GM12873 (cell line): ENCODE results near the gene HAUS5.

Experiments used
- TF ChIP-seq, protein P1 (sequence below): IDR thresholded peaks from 2 replicates; pipeline ENCODE4 v1.5.1; 2012; ENCODE audit warnings: low read depth, mild to moderate bottlenecking, moderate library complexity, low read length, control low read depth; ENCODE audit not compliant: insufficient read depth; ENCODE audit errors: missing control alignments

HAUS5 gene

DNA sequence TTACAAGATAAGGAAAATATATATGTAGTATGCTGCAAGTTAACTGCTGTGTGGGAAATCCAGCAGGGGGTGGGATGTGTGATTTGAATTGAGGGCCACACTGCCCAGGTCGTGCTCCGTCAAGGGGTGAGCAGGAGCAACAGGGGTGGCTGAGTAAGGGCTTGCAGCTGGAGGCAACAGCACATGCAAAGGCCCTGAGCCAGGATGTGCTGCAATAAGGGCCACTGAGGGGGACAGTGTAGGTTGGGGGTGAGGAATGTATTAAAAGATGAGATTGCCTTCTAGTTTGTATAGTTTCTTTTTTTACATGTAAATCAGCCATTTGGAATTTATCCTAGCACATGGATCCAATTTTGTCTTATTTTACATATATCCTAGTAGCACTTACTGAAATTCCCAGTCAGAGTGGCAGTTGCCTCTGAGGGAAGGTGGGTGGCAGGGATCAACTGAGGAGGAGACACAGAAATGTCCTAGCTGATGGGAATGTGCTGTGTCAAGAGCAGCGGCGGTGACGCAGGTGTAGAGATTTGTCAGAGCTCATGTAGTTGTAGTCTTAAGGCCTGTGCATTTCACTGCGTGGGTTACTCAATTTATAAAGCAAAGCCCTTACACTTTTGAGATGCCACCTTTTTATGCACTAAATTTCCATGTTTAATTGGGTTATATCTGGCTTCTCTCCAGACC lies 10.9 kb downstream of the HAUS5 start:
- TF ChIP-seq, protein P1, sequence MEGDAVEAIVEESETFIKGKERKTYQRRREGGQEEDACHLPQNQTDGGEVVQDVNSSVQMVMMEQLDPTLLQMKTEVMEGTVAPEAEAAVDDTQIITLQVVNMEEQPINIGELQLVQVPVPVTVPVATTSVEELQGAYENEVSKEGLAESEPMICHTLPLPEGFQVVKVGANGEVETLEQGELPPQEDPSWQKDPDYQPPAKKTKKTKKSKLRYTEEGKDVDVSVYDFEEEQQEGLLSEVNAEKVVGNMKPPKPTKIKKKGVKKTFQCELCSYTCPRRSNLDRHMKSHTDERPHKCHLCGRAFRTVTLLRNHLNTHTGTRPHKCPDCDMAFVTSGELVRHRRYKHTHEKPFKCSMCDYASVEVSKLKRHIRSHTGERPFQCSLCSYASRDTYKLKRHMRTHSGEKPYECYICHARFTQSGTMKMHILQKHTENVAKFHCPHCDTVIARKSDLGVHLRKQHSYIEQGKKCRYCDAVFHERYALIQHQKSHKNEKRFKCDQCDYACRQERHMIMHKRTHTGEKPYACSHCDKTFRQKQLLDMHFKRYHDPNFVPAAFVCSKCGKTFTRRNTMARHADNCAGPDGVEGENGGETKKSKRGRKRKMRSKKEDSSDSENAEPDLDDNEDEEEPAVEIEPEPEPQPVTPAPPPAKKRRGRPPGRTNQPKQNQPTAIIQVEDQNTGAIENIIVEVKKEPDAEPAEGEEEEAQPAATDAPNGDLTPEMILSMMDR: no peak

DNA sequence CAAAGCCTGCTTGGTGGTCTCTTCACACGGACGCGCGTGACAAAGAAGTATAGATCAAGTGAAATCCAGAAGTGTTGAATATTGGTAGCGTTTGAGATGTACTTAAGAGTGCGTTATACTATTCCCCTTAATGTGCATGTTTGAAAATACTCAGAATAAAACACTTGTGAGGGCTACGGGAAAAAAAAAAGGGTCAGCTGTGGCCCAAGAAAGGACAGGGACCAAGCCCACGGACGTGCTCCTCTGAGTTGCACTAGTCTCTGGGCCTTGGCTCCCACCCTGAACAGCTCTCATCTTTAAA lies 15.7 kb downstream of the HAUS5 start:
- TF ChIP-seq, protein P1: no peak

GRCh38 chr19:35628565-35629331 lies 16.2 kb downstream of the HAUS5 start, which contains the start of gene RBM42:
Gene RBM42 (plus strand): TSS chr19:35629036. CDS start chr19:35629154, 118 bp downstream.
- TF ChIP-seq, protein P1: no peak

- TF ChIP-seq, protein P1: no peak
Observed at GRCh38 chr19:35629332-35629633, 16.7 kb downstream of the HAUS5 start.

GRCh38 chr19:35633727-35634440 lies 21.3 kb downstream of the HAUS5 start:
- TF ChIP-seq, protein P1: no peak

- TF ChIP-seq, protein P1: no peak
Observed at GRCh38 chr19:35636651-35637050, 24.1 kb downstream of the HAUS5 start.

GRCh38 chr19:35637165-35637564 lies 24.6 kb downstream of the HAUS5 start:
- TF ChIP-seq, protein P1: no peak
